Amniotic epithelial cell (primary cell): ENCODE data around the gene IFRD2.
A peak's percentile ranks its signal among the peaks of the same experiment; 100 is the strongest.

Experiments used
- DNase-seq: peaks from one replicate; pipeline ENCODE4 v3.0.0-alpha.2; 2010; ENCODE audit warnings: low read depth

Gene IFRD2

GRCh38 chr3:50292159-50293078, at the start of gene IFRD2:
TSS of gene IFRD2 (minus strand) at chr3:50292429. CDS start at chr3:50292274, 155 bp downstream.
- DNase-seq = peak; percentile 96

- DNase-seq = no peak
Measured at GRCh38 chr3:50341537-50341936, 49.3 kb upstream of the IFRD2 start.

- DNase-seq = no peak
Measured at GRCh38 chr3:50340448-50341329, 48.5 kb upstream of the IFRD2 start, which contains the start of gene RASSF1. TSS of gene RASSF1 (minus strand) at chr3:50340836. CDS start at chr3:50340805, 31 bp downstream.

- DNase-seq = no peak
Measured at GRCh38 chr3:50340147-50340447, 47.9 kb upstream of the IFRD2 start.

- no peak for DNase-seq
Measured at GRCh38 chr3:50339485-50340146, 47.4 kb upstream of the IFRD2 start.

- DNase-seq = no peak
Measured at GRCh38 chr3:50338965-50339364, 46.7 kb upstream of the IFRD2 start.

- DNase-seq = peak; percentile 99
Measured at GRCh38 chr3:50337175-50337861, 45.1 kb upstream of the IFRD2 start.

- no peak for DNase-seq
Measured at GRCh38 chr3:50336452-50337174, 44.4 kb upstream of the IFRD2 start.

- no peak for DNase-seq
Measured at GRCh38 chr3:50334339-50335075, 42.3 kb upstream of the IFRD2 start.

GRCh38 chr3:50333744-50334328, 41.6 kb upstream of the IFRD2 start:
- DNase-seq = peak; percentile 38

- DNase-seq = no peak
Measured at GRCh38 chr3:50331364-50331907, 39.2 kb upstream of the IFRD2 start.

GRCh38 chr3:50330330-50330729, 38.1 kb upstream of the IFRD2 start:
- DNase-seq = no peak

- DNase-seq = peak; percentile 90
Measured at GRCh38 chr3:50327943-50328691, 35.9 kb upstream of the IFRD2 start, which contains the start of gene TUSC2. TSS of gene TUSC2 (minus strand) at chr3:50328223. CDS start at chr3:50328099, 124 bp downstream.

GRCh38 chr3:50327129-50327528, 34.9 kb upstream of the IFRD2 start:
- no peak for DNase-seq

- no peak for DNase-seq
Measured at GRCh38 chr3:50326182-50326541, 33.9 kb upstream of the IFRD2 start.

GRCh38 chr3:50325497-50326181, 33.4 kb upstream of the IFRD2 start:
- no peak for DNase-seq

GRCh38 chr3:50325113-50325480, 32.9 kb upstream of the IFRD2 start:
- no peak for DNase-seq
